NCI-H2196 treated with DMSO at 0.1 percent for 48 hours (cell line): ENCODE results near the gene PRKCE.
"Not testable (repeated sequence)": the region's sequence is repeated elsewhere in the genome, so short reads cannot be mapped to it uniquely, and the experiment has no call there.

Source experiments
- DNase-seq: peaks from one replicate; lab custom pipeline; 2025; ENCODE audit not compliant: unreplicated experiment; lab: John Stamatoyannopoulos, UW

The PRKCE gene

DNA sequence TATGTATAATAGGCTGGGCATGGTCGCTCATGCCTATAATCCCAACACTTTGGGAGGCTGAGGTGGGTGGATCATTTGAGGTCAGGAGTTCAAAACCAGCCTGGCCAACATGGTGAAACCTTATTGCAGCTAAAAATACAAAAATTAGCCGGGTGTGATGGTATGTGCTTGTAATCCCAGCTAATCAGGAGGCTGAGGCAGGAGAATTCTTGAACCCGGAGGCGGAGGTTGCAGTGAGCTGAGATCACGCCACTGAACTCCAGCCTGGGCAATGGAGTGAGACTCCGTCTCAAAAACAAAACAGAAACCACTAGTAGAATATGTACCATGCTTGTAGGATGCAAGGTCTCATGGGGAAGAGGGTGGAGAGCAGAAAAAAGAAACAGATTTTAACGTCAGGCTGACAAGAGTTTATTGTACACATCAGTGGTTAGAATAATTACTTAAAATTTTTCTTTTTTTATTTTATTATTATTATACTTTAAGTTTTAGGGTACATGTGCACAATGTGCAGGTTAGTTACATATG is 44.1 kb downstream of the PRKCE start:
- not testable (repeated sequence) for DNase-seq

DNA sequence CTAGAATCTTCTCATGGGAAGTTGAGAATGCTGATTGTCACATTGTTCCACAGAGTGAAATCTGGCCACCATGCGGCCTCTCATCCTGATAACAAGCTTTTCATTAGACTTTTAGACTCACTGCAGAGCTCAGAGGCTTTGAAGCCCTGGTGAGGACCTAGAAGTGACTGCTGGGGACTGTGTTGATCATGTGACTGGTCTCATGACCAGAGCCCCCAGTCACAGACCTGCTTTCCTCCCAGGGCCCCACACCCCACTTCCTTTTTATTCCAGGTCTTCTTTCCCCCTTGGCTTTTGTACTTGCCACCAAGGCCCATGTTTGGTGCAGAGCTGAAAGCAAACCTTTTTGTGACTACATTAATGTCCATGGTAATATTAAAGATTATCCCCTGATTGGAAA is 45.2 kb downstream of the PRKCE start:
- DNase-seq, result no peak

DNA sequence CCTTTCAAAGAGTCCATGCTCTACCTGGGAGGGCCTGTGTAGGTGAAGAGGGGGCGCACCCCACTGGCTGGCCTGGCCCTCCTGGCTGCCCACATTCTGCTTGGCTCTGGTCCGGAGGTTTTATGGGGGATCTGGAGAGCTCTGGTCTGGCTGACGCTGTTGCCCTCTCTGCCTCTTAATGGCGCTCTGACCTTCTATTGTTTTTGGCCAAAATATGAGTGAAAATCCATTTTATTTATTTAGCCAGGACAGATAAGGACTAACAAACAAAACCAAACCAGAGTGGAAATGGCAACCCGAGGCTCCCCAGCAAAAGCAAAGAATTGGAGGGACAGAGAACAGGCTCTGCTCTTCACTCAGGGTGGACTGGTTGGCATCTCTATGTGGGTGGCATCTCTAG is 45.7 kb downstream of the PRKCE start:
- DNase-seq, result no peak

DNA sequence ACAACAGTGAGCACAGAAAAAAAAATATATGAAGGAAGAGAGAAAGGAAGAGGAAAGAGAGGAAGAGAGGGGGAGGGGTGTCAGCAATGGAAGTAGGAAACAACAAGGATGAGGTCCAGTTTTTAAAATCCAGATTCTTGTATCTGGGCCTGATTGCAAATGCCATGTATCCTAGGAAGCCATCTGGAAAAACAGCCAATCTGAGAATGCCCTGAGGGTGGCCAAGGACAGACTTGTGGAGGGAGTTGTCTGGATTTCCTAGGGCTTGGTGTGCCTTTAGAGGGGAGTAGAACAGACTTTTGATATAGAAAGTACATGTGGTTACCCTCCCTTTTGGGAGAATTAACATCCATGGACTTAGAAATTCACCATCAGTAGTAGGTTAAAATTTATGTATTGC is 47.1 kb downstream of the PRKCE start:
- DNase-seq, result no peak

DNA sequence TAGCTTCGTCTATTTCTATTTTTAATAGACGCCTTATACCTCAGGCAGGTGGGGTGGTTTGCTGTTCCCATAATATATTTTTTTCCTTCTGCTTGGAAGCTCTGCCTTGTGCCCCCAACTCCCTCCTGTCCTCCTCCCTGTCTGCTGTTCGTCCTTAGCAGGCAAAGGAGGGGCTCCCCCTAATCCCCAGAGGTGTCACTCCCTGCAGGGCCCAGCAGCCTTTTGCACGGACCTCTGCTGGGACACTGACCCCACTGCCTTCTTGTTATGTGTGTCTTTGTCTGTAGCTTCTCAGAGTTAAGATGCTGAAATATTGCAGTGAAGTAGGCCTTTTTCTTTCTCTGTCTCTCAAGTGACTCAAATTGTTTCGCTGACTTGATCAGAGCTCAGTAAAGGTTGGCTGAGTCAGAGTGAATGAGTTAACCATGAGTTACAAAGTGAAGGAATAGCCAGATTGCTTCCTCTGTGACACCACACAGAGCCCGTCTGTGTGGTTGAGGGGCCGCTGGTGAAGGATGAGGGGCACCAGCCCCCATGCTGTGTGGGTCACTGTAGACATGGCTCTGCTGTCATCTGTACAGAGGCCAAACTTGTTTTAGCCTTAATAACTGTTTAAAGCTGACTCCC is 47.7 kb downstream of the PRKCE start:
- no peak for DNase-seq

DNA sequence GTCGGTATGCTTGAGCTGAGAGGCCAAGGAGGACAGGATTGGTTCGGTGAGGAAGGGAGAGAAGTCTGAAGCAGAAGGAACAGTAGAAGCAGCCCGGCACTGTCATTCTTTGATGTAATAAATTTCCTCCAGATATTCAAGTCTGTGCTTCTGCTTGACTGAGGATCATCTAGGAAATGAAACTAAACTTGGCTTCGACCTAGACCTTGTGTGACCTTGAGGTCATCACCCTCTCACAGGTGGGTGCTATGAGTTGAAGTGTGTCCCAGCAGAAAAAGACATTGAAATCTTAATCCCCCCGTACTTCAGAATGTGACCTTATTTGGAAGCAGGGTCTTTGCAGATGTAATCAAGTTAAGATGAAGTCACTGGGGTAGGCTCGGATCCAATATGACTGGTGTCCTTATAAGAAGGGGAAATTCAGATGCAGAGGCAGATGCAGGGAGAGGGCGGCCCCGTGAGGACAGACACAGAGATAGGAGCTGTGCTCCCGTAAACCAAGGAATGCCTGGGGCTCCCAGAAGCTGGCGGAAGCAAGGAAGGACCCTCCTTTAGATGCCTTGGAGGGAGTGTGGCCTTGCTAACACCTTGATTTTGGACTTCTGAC is 49.0 kb downstream of the PRKCE start:
- no peak for DNase-seq

DNA sequence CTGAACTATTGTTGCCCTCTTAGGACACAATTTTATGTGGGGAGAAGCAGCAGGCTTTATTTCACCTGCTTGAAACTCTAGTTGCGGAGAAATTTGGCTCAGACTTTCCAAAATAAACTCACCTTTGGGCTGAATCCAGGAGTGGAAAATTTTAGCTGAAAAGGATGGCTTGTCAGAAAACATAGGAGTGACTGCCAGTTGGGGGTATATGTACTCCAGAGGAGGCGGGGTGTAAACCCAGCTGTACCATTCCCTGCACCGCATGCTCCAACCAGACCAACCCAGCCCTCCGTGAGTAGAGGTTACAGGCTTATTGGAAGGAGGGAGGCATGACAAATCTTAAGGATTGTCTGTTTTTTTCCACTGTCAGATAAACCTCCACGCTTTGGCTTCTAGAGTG is 53.8 kb downstream of the PRKCE start:
- DNase-seq, result no peak

DNA sequence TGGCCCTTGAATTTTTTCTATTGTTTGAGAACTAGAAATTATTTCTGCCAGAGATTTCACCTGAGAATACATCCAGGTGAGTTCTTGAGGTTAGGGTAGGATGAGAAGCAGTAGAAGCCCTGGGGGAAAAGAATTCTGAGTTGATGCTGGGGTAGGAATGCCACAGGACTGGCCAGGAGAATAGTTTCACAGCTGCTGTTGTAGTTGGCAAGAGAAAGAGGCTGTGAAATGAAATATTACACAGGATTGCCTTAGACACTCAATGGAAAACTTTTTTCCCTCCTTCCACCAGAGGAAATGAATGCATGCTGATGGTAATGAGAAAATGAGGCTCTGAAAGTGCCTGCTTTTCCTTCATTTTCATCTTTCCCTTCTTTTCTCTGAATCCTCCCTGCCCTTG is 54.6 kb downstream of the PRKCE start:
- DNase-seq, result no peak

DNA sequence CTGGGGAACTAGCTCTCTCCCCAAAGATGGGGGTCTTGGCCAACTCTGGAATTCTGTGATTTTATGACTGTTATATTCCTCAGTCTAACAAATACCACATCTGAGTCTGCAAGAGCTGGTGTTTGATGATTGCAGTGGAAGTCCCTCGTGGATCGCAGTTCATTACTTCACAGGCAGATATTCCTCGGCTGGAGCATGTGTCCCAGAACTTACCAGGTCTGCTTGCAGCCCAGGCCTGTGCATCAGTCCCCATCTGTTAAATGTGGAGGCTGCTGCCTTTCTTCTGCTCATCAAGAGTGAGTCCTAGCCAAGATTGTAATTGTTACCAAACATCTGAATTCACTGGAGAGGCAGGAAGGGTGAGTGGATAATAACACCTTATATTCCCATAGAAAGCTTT is 55.5 kb downstream of the PRKCE start:
- no peak for DNase-seq

DNA sequence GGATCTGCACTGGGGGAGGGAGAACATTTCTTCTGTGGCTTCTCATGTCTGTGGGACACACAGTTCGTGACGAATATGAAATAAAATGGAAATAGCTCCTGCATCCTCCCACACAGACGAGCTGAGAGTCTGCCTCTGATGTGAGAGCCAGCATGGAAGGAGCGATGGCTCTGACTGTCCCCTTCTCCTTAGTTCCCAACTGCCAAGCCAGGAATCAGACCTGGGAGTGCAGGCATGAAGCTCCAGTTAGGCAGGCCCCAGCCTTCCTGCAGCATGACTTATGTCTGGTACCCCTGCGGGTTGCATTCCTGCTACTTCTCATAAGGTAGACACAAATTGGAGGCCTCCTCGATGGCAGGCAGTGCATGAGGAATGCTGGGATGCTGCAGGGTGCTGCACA is 56.2 kb downstream of the PRKCE start:
- no peak for DNase-seq

DNA sequence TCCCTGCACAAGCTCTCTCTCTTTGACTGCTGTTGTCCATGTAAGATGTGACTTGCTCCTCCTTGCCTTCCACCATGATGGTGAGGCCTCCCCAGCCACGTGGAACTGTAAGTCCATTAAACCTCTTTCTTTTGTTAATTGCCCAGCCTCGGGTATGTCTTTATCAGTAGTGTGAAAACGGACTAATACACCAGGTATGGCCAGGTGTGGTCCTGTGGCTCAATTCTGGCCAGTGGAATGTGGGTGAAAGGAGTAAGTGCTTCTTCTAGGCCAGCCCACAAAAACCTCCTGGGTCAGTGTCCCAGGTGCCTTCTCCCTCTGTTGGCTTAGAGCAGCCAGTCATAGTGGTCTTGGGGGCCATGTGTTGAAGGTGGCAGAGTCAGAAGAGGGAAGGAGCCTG is 57.0 kb downstream of the PRKCE start:
- DNase-seq, result no peak

DNA sequence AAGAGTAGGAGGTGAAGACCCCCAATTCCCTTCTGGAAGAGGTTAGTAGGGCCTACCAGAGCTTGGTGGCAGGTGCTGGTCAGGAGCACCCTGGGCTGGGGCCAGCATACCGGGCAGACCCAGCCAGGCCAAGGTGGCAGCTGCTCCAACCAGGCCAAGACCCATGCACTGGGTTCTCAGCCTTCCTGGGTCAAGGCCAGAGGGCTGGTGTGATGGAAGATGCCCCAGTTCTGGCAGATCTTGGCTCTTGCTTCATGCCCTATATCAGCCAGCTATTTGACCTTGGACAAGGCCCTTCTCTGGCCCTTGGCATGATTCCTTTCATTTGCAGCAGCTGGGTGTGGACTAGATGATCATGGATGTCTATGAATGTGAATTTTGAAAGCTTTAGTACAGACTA is 57.7 kb downstream of the PRKCE start:
- no peak for DNase-seq

DNA sequence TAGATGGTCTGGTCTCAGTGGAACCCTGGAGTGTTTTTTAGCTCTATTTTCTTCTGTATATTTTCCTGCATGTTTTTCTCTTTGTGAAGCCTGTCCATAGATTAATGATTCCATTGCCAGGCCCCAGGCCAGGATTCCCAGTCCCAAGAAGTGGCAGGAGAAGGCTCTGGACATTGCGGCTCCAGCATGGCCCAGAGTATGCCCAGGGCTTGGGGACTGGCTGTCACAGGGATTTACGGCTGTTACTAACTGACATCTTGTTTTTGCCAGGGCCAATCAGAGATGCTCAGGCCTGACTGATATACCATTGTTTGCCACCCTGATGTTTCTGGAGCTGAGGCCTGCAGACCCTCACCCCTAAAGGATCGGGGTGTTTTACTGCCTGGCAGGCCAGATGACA is 59.0 kb downstream of the PRKCE start:
- no peak for DNase-seq

DNA sequence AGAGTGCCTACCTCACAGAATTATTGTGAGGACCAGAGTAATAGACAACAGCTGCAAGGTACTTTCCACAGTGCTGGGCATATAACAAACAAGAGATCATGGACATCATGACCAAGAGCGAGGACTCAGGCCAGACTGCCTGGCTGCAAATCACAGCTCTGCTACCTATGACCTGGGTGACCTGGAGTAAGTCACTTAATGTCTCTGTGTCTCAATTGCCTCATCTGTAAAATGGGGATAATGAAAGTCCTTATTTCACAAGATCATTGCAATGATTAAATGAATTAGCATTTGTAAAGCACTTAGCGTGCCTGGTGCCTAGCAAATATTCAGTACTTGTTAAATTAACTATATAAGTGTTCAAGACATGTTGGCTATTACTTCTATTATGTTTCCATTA is 59.7 kb downstream of the PRKCE start:
- DNase-seq, result no peak

DNA sequence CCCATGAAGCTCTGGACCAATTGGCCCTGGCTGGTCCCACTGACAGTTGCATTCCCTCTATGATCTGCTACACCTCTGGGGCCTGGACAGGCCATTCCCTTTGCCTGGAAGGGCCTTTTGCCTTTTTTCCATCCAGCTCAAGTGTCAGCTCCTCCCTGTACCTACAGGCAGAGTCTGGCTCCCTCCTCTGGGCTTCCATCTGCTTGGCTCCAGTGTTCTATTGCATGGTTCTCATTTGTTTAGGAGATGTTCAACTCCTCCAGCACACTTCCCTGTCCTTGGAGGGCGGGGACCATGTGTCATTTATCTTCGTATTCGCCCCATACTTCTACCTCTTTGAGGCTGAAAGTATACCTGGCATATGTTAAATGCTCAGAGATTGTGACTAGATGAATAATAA is 61.1 kb downstream of the PRKCE start:
- no peak for DNase-seq

DNA sequence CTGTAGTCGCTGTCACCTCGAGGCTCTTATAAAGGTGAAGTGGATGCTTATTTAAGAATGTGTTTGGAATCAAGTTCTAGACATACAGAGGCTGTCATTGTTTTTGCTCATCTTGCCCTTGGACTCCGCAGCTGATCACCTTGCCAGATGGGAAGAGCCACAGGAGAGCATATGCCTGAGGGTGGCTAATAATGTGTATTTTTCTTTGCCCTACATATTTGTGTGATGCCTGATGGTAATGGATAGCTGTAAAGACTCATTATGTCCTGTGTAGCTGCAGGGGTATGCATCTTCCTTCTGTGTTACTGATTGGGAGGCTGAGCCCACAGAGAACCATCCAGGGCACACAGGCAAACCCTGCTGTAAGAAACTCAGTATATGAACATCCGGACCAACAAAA is 61.7 kb downstream of the PRKCE start:
- DNase-seq, result no peak

DNA sequence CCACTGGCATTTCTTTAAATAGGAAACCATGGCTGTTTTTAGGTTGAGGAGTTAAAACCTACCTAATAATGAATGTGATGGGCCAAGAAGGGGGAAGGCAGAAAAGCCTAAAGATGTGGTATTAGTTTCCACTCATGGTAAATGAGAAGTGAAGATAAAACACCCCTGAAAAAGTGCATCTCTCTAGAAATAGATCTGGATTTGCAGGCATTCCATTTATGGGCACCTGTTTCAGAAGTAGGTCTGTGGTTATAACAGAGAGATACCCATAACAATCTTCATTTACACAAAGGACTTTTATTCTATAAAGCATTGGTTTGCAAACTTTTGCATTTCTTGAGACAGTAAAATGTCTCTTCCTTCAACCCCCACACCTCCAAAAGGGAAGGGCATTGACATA is 62.1 kb downstream of the PRKCE start:
- no peak for DNase-seq

DNA sequence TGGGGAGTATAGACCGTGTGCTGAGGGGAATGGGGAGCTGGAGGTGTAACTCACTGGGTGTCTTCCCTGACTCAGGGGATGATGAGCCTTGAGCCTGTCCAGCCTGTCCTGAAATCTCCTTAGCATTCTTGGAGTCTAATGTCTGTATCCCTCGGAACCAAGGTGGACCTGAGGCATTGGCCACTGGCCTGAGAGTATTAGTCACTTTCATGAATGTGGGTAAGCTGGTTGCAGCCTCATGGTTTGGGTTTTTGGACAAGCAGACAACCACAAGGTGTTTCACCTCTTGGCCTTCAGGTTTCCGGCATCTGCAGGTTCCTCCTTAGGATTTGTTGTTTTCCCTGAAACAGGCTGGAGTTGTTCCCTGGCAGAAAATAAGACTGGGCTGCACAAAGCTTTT is 63.2 kb downstream of the PRKCE start:
- DNase-seq, result no peak

DNA sequence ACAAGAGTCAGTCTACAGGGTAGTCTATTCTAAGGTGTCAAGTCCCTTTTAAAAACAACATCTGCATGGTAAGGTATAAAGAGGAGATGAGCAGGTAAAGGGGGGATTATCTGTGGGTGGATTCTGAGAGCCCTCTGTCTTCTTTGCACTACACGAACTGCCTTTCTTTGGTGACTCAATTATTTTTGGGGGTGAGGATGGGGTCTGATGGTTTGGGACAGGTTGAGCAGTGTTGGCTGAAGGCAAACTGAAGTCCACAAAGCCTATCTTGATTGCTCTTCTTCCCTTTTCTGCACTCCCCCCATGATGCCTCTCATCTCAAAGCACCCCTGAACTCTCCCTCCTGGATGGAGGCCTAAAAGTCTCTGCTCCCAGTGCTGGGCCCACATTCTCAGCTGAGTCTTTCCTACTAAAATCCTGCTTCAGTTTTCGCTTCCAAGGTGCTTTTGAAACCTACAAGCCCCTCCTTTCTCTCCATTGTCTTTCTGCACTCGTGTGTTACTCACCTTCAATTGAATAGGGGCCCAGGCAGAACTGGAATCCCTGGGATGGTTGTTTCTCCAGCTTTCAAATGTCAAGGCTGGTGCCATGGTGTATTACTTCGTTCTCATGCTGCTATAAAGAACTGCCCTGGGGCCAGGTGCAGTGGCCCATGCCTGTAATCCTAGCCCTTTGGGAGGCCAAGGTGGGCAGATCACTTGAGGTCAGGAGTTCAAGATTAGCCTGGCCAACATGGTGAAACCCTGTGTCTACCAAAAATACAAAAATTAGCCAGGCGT is 64.3 kb downstream of the PRKCE start:
- DNase-seq, result no peak

DNA sequence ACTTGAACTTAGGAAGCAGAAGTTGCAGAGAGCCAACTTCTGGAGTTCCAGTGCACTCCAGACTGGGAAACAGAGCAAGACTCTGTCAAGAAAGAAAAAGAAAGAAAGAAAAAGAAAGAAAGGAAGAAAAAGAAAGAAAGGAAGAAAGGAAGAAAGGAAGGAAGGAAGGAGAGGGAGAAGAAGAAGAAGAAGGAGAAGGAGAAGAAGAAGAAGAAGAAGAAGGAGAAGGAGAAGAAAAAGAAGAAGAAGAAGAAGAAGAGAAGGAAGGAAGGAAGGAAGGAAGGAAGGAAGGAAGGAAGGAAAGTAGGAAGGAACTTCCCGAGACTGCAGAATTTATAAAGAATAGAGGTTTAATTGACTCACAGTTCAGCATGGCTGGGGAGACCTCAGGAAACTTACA is 65.0 kb downstream of the PRKCE start:
- not testable (repeated sequence) for DNase-seq

DNA sequence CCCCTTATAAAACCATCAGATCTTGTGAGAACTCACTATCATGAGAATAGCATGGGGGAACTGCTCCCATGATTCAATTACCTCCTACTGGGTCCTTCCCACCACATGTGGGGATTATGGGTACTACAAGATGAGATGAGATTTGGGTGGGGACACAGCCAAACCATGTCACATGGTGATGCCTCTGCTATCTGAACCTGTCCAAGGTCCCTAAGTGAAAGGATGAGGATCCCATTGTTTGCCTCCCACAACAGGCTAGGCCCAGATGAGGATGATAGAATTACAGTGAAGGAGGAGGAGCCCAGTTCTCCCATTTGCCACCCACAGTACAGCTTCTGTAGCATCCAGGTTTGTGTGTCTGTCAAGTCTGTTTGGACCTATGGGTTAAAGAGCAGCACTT is 65.4 kb downstream of the PRKCE start:
- DNase-seq, result no peak

DNA sequence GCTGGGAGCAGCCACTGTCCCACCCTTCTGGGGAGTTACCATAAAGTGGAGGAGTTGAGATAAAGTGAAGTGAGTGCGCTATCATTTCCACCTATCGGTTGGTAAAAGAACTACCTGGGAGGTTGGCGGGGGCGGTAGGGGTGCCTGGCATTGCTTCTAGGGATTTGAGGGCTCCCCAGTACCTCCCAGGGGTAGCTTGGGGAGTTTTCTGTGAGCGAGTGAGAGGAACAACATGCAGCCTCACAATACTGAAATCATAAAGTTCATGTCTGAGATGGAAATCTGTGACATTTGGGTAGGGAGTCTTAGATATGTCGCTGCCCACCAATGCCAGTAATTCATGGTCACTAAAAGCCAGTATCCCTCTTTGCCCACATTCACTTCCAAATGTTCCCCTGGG is 68.7 kb downstream of the PRKCE start:
- no peak for DNase-seq
